Measurements from ENCODE around the gene SPATA31A1. TPM values are rescaled to one million over a fixed set of nuclear protein-coding genes. Genes with fewer than 3 reads are reported as not detected.

Gene SPATA31A1
- total RNA-seq (2022; extraction: Qiagen RNA extraction), result not detected in 5 replicates

DNA sequence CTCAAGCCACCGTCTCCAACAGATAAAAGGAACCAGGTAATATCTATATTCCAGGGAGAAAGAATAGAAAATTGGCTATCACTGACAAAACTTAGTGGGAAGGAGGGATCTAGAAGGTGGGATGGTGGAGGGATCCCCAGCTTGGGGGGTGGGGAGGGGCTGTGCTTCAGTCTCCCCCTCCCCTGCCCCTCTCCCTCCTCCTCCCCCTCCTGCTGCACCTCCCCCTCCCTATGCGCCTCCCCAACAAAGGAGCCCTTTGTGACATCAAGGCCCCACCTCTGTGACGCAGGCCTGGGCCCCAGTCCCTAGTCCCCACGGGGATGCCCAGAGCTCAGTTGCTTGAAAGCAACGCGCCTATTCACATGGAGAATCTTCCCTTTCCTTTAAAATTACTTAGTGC is at the start of gene SPATA31A1:
Gene SPATA31A1, plus strand, starts transcription at position 301 of the 400 bp plus-strand sequence. Its CDS starts 62 bp downstream, at position 363.

Other genes with a start within 250 kb of the SPATA31A1 start
- gene CNTNAP3, start 67.5 kb upstream of the SPATA31A1 start, total RNA-seq (2022; extraction: Qiagen RNA extraction), result 6.5 to 12.3 TPM (median 10.1 TPM) in 5 replicates

All from A549 treated with dexamethasone at 1 μM for 4 hours (cell line).